Measurements from ENCODE around the gene SAMD15.

Gene SAMD15

GRCh38 chr14:77375164-77375950 is 1.8 kb upstream of the SAMD15 start:
- CTCF ChIA-PET, result interaction anchor here (0.7 kb wide), 1 partner anchor 15 kb away, joined by 3 read pairs; no protein-coding TSS in a partner anchor
- TF ChIP-seq KLF7 (tag by site-specific recombination; IDR thresholded peaks at IDR 0.05; ENCODE audit: borderline replicate concordance) (no peak), ZBTB17 (tag by site-specific recombination; IDR thresholded peaks at IDR 0.05) (peak; percentile 56; the same call in 1 of the 2 replicates), HOXA7 (CRISPR knock-in tag; IDR thresholded peaks at IDR 0.05; ENCODE audit: borderline replicate concordance) (no peak), GLI2 (tag by site-specific recombination; IDR thresholded peaks at IDR 0.05; ENCODE audit: borderline replicate concordance, low read depth) (no peak), PRDM1 (tag by site-specific recombination; IDR thresholded peaks at IDR 0.05) (no peak)
- TF ChIP-seq, protein P1, sequence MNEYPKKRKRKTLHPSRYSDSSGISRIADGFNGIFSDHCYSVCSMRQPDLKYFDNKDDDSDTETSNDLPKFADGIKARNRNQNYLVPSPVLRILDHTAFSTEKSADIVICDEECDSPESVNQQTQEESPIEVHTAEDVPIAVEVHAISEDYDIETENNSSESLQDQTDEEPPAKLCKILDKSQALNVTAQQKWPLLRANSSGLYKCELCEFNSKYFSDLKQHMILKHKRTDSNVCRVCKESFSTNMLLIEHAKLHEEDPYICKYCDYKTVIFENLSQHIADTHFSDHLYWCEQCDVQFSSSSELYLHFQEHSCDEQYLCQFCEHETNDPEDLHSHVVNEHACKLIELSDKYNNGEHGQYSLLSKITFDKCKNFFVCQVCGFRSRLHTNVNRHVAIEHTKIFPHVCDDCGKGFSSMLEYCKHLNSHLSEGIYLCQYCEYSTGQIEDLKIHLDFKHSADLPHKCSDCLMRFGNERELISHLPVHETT (tag by site-specific recombination; IDR thresholded peaks at IDR 0.05), result no peak
- no peaks in the 10 kb centered on the region for H3K9me3 ChIP-seq (ENCODE audit: control insufficient read depth, insufficient read depth, low read depth, low read length)
- POLR2A ChIA-PET, result no interaction called here
- H3K4me1 ChIP-seq (ENCODE audit: control insufficient read depth, insufficient read depth, low read length), result peaks cover 23% of the 10 kb centered on the region
- H3K36me3 ChIP-seq (ENCODE audit: control insufficient read depth in 2 of 2, insufficient read depth in 1 of 2, low read length in 2 of 2), result no peaks in the 10 kb centered on the region
- H3K27ac ChIP-seq (ENCODE audit: extremely low read depth, low read depth, low read length), result no peak overlapping the region
- H3K4me3 ChIP-seq (ENCODE audit: low read depth, low read length), result no peak overlapping the region

- POLR2A ChIA-PET, result interaction anchor here (1.0 to 1.8 kb wide), 8 partner anchors 10 to 82 kb away, joined by 3 to 11 read pairs (median 4); partner anchors contain the start of genes AHSA1, GSTZ1 and POMT2
- peak overlapping the region; percentile 85 for H3K4me3 ChIP-seq (ENCODE audit: low read depth, low read length)
- CTCF ChIA-PET, result interaction anchor here (0.6 to 1.4 kb wide), 6 partner anchors 14 to 128 kb away, joined by 3 to 7 read pairs (median 4); partner anchors contain the start of genes GSTZ1 and POMT2
- TF ChIP-seq ZBTB7A (tag by site-specific recombination; IDR thresholded peaks at IDR 0.05; ENCODE audit: low read depth) (no peak), ZNF175 (tag by site-specific recombination; IDR thresholded peaks at IDR 0.05) (no peak), ZNF335 (tag by site-specific recombination; conservative IDR thresholded peaks at IDR 0.05) (peak; percentile 19; the same call in 1 of the 2 replicates), ZFP69B (tag by site-specific recombination; IDR thresholded peaks at IDR 0.05) (0 out of 2 replicates have a peak, but pooled peaks have one; percentile 16)
- H3K4me1 ChIP-seq (ENCODE audit: control insufficient read depth, insufficient read depth, low read length), result peaks cover 23% of the 10 kb centered on the region
- H3K36me3 ChIP-seq (ENCODE audit: control insufficient read depth in 2 of 2, insufficient read depth in 1 of 2, low read length in 2 of 2), result no peaks in the 10 kb centered on the region
- peak overlapping the region; percentile 87 for H3K27ac ChIP-seq (ENCODE audit: extremely low read depth, low read depth, low read length)
- no peaks in the 10 kb centered on the region for H3K9me3 ChIP-seq (ENCODE audit: control insufficient read depth, insufficient read depth, low read depth, low read length)
Measured at GRCh38 chr14:77375973-77376770, 1.0 kb upstream of the SAMD15 start.

GRCh38 chr14:77377502-77377844 is 294 bp downstream of the SAMD15 start:
- Histone ChIP-seq H3K9me3 (ENCODE audit: control insufficient read depth, insufficient read depth, low read depth, low read length) (no peaks in the 10 kb centered on the region), H3K4me1 (ENCODE audit: control insufficient read depth, insufficient read depth, low read length) (peaks cover 14% of the 10 kb centered on the region), H3K27ac (ENCODE audit: extremely low read depth, low read depth, low read length) (no peak overlapping the region; the same call in 1 of the 2 replicates), H3K36me3 (ENCODE audit: control insufficient read depth in 2 of 2, insufficient read depth in 1 of 2, low read length in 2 of 2) (no peaks in the 10 kb centered on the region), H3K4me3 (ENCODE audit: low read depth, low read length) (peak overlapping the region; percentile 85)
- POLR2A ChIA-PET, result interaction anchor here (0.6 to 1.8 kb wide), 13 partner anchors 13 to 524 kb away, joined by 3 to 11 read pairs (median 4); partner anchors contain the start of genes AHSA1, GSTZ1, POMT2 and ZDHHC22
- CTCF ChIA-PET, result interaction anchor here (0.7 to 1.4 kb wide), 7 partner anchors 22 to 82 kb away, joined by 3 to 7 read pairs (median 4); partner anchors contain the start of genes GSTZ1 and POMT2
- TF ChIP-seq, protein P2, sequence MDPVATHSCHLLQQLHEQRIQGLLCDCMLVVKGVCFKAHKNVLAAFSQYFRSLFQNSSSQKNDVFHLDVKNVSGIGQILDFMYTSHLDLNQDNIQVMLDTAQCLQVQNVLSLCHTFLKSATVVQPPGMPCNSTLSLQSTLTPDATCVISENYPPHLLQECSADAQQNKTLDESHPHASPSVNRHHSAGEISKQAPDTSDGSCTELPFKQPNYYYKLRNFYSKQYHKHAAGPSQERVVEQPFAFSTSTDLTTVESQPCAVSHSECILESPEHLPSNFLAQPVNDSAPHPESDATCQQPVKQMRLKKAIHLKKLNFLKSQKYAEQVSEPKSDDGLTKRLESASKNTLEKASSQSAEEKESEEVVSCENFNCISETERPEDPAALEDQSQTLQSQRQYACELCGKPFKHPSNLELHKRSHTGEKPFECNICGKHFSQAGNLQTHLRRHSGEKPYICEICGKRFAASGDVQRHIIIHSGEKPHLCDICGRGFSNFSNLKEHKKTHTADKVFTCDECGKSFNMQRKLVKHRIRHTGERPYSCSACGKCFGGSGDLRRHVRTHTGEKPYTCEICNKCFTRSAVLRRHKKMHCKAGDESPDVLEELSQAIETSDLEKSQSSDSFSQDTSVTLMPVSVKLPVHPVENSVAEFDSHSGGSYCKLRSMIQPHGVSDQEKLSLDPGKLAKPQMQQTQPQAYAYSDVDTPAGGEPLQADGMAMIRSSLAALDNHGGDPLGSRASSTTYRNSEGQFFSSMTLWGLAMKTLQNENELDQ (tag by site-specific recombination; IDR thresholded peaks at IDR 0.05; ENCODE audit: low read depth), result no peak
- TF ChIP-seq ZNF707 (tag by site-specific recombination; IDR thresholded peaks at IDR 0.05), result no peak
- no peak for TF ChIP-seq SP3 (tag by site-specific recombination; IDR thresholded peaks at IDR 0.05)
- TF ChIP-seq, protein P3, sequence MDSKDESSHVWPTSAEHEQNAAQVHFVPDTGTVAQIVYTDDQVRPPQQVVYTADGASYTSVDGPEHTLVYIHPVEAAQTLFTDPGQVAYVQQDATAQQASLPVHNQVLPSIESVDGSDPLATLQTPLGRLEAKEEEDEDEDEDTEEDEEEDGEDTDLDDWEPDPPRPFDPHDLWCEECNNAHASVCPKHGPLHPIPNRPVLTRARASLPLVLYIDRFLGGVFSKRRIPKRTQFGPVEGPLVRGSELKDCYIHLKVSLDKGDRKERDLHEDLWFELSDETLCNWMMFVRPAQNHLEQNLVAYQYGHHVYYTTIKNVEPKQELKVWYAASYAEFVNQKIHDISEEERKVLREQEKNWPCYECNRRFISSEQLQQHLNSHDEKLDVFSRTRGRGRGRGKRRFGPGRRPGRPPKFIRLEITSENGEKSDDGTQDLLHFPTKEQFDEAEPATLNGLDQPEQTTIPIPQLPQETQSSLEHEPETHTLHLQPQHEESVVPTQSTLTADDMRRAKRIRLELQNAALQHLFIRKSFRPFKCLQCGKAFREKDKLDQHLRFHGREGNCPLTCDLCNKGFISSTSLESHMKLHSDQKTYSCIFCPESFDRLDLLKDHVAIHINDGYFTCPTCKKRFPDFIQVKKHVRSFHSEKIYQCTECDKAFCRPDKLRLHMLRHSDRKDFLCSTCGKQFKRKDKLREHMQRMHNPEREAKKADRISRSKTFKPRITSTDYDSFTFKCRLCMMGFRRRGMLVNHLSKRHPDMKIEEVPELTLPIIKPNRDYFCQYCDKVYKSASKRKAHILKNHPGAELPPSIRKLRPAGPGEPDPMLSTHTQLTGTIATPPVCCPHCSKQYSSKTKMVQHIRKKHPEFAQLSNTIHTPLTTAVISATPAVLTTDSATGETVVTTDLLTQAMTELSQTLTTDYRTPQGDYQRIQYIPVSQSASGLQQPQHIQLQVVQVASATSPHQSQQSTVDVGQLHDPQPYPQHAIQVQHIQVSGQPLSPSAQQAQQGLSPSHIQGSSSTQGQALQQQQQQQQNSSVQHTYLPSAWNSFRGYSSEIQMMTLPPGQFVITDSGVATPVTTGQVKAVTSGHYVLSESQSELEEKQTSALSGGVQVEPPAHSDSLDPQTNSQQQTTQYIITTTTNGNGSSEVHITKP (tag by site-specific recombination; IDR thresholded peaks at IDR 0.05), result peak; percentile 58; the same call in 1 of the 2 replicates
- no peak for TF ChIP-seq ELK4 (IDR thresholded peaks at IDR 0.05; ENCODE audit: borderline replicate concordance, low read depth, low read length)
- no peak for TF ChIP-seq ZBTB44 (tag by site-specific recombination; IDR thresholded peaks at IDR 0.05)
- no peak for TF ChIP-seq ZNF654 (tag by site-specific recombination; IDR thresholded peaks at IDR 0.05; ENCODE audit: low read depth)

Measured in HEK293 (cell line).